RWPE1 (cell line): Measurements from ENCODE around the gene SNAPC1.

Source experiments
- CTCF ChIA-PET: fragments of 350-600 bp; sonication (Branson Sonifier 250); formaldehyde crosslinking; extraction: SDS; loops from one replicate; lab custom pipeline; 2021; lab: Yijun Ruan, JAX
- POLR2A ChIA-PET: fragments of 400-600 bp; formaldehyde crosslinking; extraction: SDS; loops from one replicate; lab custom pipeline; 2020; ENCODE audit warnings: antibody characterized with exemption; ENCODE audit not compliant: low non-redundant PET; lab: Yijun Ruan, JAX
- DNase-seq: peaks from one replicate; pipeline ENCODE4 v3.0.0; 2012; ENCODE audit warnings: low spot score
- H3K27ac ChIP-seq: fragments of 450-650 bp; 2 replicates; pipeline ENCODE4 v1.5.1; 2017
- CTCF ChIP-seq: fragments of 450-650 bp; conservative IDR thresholded peaks from 2 replicates; pipeline ENCODE4 v1.5.1; 2017; ENCODE audit warnings: low read depth, mild to moderate bottlenecking

The SNAPC1 gene

GRCh38 chr14:61812347-61813095 is 50.3 kb downstream of the SNAPC1 start, which contains the start of gene SYT16:
SYT16 (plus strand) TSS chr14:61812703.
- H3K27ac ChIP-seq, result no peak within 1 kb of the TSS
- TF ChIP-seq CTCF, result no peak
- ChIA-PET CTCF (interaction anchor here (0.7 kb wide), 1 partner anchor 700 kb away, joined by 3 read pairs; no protein-coding TSS in a partner anchor), POLR2A (no interaction called here)
- no peak for DNase-seq

GRCh38 chr14:61813096-61813606 is 50.9 kb downstream of the SNAPC1 start:
- no peak for DNase-seq
- POLR2A ChIA-PET, result no interaction called here
- no peak overlapping the region for H3K27ac ChIP-seq
- CTCF ChIA-PET, result interaction anchor here (0.6 kb wide), 1 partner anchor 10 kb away, joined by 6 read pairs; no protein-coding TSS in a partner anchor
- TF ChIP-seq CTCF, result no peak

- no peak for TF ChIP-seq CTCF
- CTCF ChIA-PET, result no interaction called here
- no peak overlapping the region for H3K27ac ChIP-seq
- POLR2A ChIA-PET, result no interaction called here
- DNase-seq, result no peak
These were observed 60.2 kb downstream of the SNAPC1 start for GRCh38 chr14:61822458-61822857.

GRCh38 chr14:61832783-61833182 is 70.6 kb downstream of the SNAPC1 start:
- ChIA-PET POLR2A (no interaction called here), CTCF (no interaction called here)
- no peak overlapping the region for H3K27ac ChIP-seq
- no peak for DNase-seq
- no peak for TF ChIP-seq CTCF

GRCh38 chr14:61836184-61836583 is 74.0 kb downstream of the SNAPC1 start:
- ChIA-PET POLR2A (no interaction called here), CTCF (interaction anchor here (1.9 kb wide), 1 partner anchor 376 kb away, joined by 20 read pairs; no protein-coding TSS in a partner anchor)
- no peak for TF ChIP-seq CTCF
- DNase-seq, result no peak
- no peak overlapping the region for H3K27ac ChIP-seq

GRCh38 chr14:61836807-61837206 is 74.6 kb downstream of the SNAPC1 start:
- no peak overlapping the region for H3K27ac ChIP-seq
- no peak for TF ChIP-seq CTCF
- DNase-seq, result no peak
- ChIA-PET POLR2A (no interaction called here), CTCF (interaction anchor here (0.7 to 2.1 kb wide), 13 partner anchors 19 to 1473 kb away, joined by 3 to 20 read pairs (median 3); no protein-coding TSS in a partner anchor)
